Measurements from ENCODE around the gene PLA2G7. TPM values are rescaled to one million over a fixed set of nuclear protein-coding genes. Genes with fewer than 3 reads are reported as not detected.

Gene PLA2G7
- total and polyA plus RNA-seq, 2 of the 8 experiments (the other 6 are each of a cell fraction or from before 2014, with no cell fraction given): 1.5 to 2.2 TPM

DNA sequence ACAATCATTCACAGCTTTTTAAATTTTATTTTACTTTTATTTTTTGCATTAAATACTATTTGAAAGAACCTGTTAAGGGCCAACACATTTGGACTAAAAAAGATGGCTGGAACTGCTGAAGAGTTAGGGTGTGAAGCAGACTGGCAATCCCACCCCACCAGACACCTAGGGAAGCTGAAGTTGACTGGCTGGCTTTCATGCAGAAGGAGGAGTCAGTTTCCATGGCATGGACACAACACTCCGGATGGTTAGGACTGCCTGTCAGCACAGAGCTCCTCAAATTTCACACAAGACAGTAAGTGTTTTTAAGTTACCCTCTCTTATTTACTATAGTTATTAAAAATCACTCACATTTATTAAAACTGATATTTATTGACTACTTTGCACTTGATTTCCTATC is 11.5 kb upstream of the PLA2G7 start, which contains the start of gene ANKRD66 (continued):
- no peak for TF ChIP-seq CBX8 (IDR thresholded peaks at IDR 0.05; ENCODE audit: borderline replicate concordance, low read depth, low read length)

All from H1 (cell line).